Non-pigmented ciliary epithelial cell (primary cell): ENCODE data around the gene ANKH.

Experiments
- DNase-seq: peaks from one replicate; pipeline ENCODE4 v3.0.0-alpha.2; 2010; ENCODE audit warnings: low read depth

The ANKH gene

GRCh38 chr5:14684757-14685156 is 186.8 kb downstream of the ANKH start:
- no peak for DNase-seq

GRCh38 chr5:14683906-14684455 is 187.6 kb downstream of the ANKH start:
- no peak for DNase-seq

- no peak for DNase-seq
Observed at GRCh38 chr5:14681236-14681752, 190.3 kb downstream of the ANKH start.

GRCh38 chr5:14679595-14679994 is 192.0 kb downstream of the ANKH start:
- DNase-seq: no peak

- no peak for DNase-seq
Observed at GRCh38 chr5:14678773-14679334, 192.7 kb downstream of the ANKH start.

- no peak for DNase-seq
Observed at GRCh38 chr5:14676320-14676719, 195.3 kb downstream of the ANKH start.

GRCh38 chr5:14675865-14676300 is 195.7 kb downstream of the ANKH start:
- DNase-seq: no peak

GRCh38 chr5:14674983-14675854 is 196.4 kb downstream of the ANKH start:
- DNase-seq: no peak

GRCh38 chr5:14673443-14673842 is 198.1 kb downstream of the ANKH start:
- no peak for DNase-seq

GRCh38 chr5:14672484-14673394 is 198.8 kb downstream of the ANKH start:
- no peak for DNase-seq

- DNase-seq: no peak
Observed at GRCh38 chr5:14672082-14672481, 199.5 kb downstream of the ANKH start.

- no peak for DNase-seq
Observed at GRCh38 chr5:14671414-14671813, 200.2 kb downstream of the ANKH start.

- DNase-seq: no peak
Observed at GRCh38 chr5:14669975-14670374, 201.6 kb downstream of the ANKH start.

GRCh38 chr5:14669415-14669814 is 202.2 kb downstream of the ANKH start:
- DNase-seq: no peak

- DNase-seq: no peak
Observed at GRCh38 chr5:14668181-14668591, 203.4 kb downstream of the ANKH start.

- no peak for DNase-seq
Observed at GRCh38 chr5:14667770-14668169, 203.8 kb downstream of the ANKH start.

- DNase-seq: no peak
Observed at GRCh38 chr5:14667290-14667689, 204.3 kb downstream of the ANKH start.

- DNase-seq: no peak
Observed at GRCh38 chr5:14666357-14666756, 205.2 kb downstream of the ANKH start.

GRCh38 chr5:14665949-14666348 is 205.6 kb downstream of the ANKH start:
- no peak for DNase-seq

- DNase-seq: no peak
Observed at GRCh38 chr5:14665101-14665822, 206.3 kb downstream of the ANKH start.
